AG04450 (cell line): ENCODE data around the gene HUS1. TPM values are rescaled to one million over a fixed set of nuclear protein-coding genes. Genes with fewer than 3 reads are reported as not detected.

Experiments used
- CTCF ChIA-PET: fragments of 300-600, 350-600 bp; formaldehyde crosslinking; extraction: SDS; loops from one replicate; lab custom pipeline; 2022; ENCODE audit warnings: antibody characterized with exemption, inconsistent platforms; lab: Charles Lee
- POLR2A ChIA-PET: fragments of 350-600 bp; formaldehyde crosslinking; extraction: SDS; loops from one replicate; lab custom pipeline; 2021; ENCODE audit warnings: antibody characterized with exemption, inconsistent platforms; lab: Yijun Ruan, JAX
- DNase-seq: peaks from one replicate; pipeline ENCODE4 v3.0.0-alpha.2; 2011; ENCODE audit warnings: low read depth, low spot score
- H3K27ac ChIP-seq: one replicate; pipeline ENCODE4 v1.5.1; 2012; ENCODE audit warnings: low read depth, low read length, control low read depth
- H3K27me3 ChIP-seq: one replicate; pipeline ENCODE4 v1.6.0; 2012; ENCODE audit warnings: low read length; ENCODE audit not compliant: control insufficient read depth, insufficient read depth
- H3K4me3 ChIP-seq: 2 replicates; pipeline ENCODE4 v1.5.1; 2011; ENCODE audit warnings: mild to moderate bottlenecking, low read depth, low read length, control low read depth
- H3K9me3 ChIP-seq: 2 replicates; pipeline ENCODE4 v1.5.1; 2012; ENCODE audit warnings: low read length; ENCODE audit not compliant: control insufficient read depth, insufficient read depth
- polyA plus RNA-seq: library from polyadenylated mRNA; depleted of rRNA; stranded (reverse); fragments of >200 nt; gene quantifications from 2 replicates; pipeline ENCODE4 v1.2.3, GENCODE V29; 2011
- TF ChIP-seq, protein P1 (sequence below): IDR thresholded peaks from 2 replicates; pipeline ENCODE4 v1.5.1; 2011; ENCODE audit warnings: low read depth, low read length, control low read depth, inconsistent platforms

The HUS1 gene
- polyA plus RNA-seq, 1 experiment, result 27.9 TPM

DNA sequence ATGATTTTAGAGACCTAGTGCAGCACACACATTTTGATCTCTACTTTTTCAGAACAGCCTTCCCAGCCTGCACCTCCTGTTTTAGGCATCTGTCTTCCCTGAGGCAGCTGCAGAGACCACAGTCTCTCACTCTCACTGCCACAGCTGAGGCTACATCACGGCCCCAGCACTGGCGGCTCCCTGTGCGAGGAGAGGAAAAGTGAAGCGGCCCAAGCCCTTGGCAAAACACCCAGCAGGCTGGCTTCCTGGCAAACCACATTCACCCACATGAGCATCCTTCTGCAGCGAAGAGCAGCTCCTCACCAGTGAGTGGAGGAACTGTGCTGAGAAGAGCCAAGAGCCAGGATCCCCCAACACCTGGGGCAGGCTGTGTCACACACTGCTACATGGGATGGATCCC is 14.0 kb downstream of the HUS1 start:
- POLR2A ChIA-PET, result interaction anchor here (0.6 kb wide), 1 partner anchor 13 kb away, joined by 3 read pairs; no protein-coding TSS in a partner anchor
- Histone ChIP-seq H3K27ac (no peak overlapping the region), H3K4me3 (no peak overlapping the region), H3K27me3 (no peaks in the 10 kb centered on the region), H3K9me3 (no peaks in the 10 kb centered on the region)
- DNase-seq, result no peak
- CTCF ChIA-PET, result interaction anchor here (0.8 to 5.8 kb wide), 2 partner anchors 19 to 20 kb away, joined by 3 to 76 read pairs; partner anchors contain the start of gene PKD1L1
- TF ChIP-seq, protein P1, sequence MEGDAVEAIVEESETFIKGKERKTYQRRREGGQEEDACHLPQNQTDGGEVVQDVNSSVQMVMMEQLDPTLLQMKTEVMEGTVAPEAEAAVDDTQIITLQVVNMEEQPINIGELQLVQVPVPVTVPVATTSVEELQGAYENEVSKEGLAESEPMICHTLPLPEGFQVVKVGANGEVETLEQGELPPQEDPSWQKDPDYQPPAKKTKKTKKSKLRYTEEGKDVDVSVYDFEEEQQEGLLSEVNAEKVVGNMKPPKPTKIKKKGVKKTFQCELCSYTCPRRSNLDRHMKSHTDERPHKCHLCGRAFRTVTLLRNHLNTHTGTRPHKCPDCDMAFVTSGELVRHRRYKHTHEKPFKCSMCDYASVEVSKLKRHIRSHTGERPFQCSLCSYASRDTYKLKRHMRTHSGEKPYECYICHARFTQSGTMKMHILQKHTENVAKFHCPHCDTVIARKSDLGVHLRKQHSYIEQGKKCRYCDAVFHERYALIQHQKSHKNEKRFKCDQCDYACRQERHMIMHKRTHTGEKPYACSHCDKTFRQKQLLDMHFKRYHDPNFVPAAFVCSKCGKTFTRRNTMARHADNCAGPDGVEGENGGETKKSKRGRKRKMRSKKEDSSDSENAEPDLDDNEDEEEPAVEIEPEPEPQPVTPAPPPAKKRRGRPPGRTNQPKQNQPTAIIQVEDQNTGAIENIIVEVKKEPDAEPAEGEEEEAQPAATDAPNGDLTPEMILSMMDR, result no peak

DNA sequence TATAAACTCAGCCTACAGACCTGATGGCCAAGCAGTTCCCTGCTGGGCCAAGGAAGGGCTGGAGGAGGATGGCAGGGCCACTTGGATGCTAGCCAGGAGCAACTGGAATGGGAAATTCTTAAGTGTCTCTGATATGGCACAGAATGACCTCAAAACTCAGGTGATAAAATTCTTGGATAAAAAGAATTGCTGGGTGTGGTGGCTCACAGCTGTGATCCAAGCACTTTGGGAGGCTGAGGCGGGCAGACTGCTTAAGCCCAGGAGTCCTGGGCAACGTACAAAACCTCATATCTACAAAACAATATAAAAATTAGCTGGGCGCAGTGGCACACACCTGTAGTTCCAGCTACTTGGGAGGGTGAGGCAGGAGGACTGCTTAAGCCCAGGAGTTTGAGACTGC is 17.2 kb downstream of the HUS1 start:
- no peak overlapping the region for H3K4me3 ChIP-seq
- no peaks in the 10 kb centered on the region for H3K27me3 ChIP-seq
- CTCF ChIA-PET, result interaction anchor here (0.7 to 2.9 kb wide), 4 partner anchors 10 to 279 kb away, joined by 3 to 25 read pairs (median 6); no protein-coding TSS in a partner anchor
- no peak overlapping the region for H3K27ac ChIP-seq
- TF ChIP-seq, protein P1, result no peak
- POLR2A ChIA-PET, result interaction anchor here (0.6 to 0.7 kb wide), 2 partner anchors 18 to 225 kb away, joined by 3 to 6 read pairs; no protein-coding TSS in a partner anchor
- no peaks in the 10 kb centered on the region for H3K9me3 ChIP-seq
- DNase-seq, result no peak

DNA sequence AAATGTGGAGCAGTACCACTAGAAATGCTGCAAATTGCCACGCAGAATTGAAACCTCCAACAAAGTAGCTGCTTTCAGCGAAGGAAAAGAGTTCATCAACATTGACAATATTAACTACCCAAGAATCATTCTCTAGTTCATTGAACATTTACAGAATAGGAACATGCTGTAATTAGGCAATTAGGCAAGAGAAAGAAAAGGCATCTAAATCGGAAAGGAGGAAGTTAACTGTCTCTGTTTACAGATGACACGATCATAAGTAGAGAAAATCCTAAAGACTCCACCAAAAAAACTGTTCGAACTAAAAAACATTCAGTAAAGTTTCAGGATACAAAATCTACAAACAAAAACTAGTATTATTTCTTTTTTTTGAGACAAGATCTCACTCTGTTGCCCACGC is 22.3 kb downstream of the HUS1 start:
- ChIA-PET POLR2A (no interaction called here), CTCF (interaction anchor here (1.1 to 1.9 kb wide), 3 partner anchors 12 to 197 kb away, joined by 3 to 10 read pairs (median 5); no protein-coding TSS in a partner anchor)
- Histone ChIP-seq H3K9me3 (no peaks in the 10 kb centered on the region), H3K27ac (no peak overlapping the region), H3K27me3 (no peaks in the 10 kb centered on the region), H3K4me3 (no peak overlapping the region)
- TF ChIP-seq, protein P1, result no peak
- DNase-seq, result no peak

DNA sequence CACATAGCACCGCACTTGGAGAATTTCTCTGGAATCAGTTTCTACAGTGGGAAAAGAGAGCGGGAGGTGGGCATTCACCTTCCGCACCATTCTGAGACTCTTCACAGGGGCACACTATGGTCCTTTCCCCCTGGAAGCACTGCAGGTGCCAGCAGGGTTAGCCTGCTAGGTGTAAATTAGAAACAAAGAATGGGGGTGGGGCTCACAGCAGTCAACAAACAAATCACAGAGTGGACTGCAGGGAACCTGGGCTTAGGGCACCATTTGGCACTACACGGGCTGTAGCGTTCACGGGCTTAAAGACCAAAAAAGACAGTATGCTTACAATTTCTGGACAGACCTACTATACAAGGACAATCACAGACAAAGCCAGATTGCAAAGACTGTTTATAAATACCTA is 23.2 kb downstream of the HUS1 start:
- no peaks in the 10 kb centered on the region for H3K9me3 ChIP-seq
- ChIA-PET POLR2A (no interaction called here), CTCF (interaction anchor here (1.2 kb wide), 2 partner anchors 11 to 13 kb away, joined by 6 to 7 read pairs; no protein-coding TSS in a partner anchor)
- no peak overlapping the region for H3K4me3 ChIP-seq
- DNase-seq, result no peak
- no peaks in the 10 kb centered on the region for H3K27me3 ChIP-seq
- TF ChIP-seq, protein P1, result no peak
- no peak overlapping the region for H3K27ac ChIP-seq

DNA sequence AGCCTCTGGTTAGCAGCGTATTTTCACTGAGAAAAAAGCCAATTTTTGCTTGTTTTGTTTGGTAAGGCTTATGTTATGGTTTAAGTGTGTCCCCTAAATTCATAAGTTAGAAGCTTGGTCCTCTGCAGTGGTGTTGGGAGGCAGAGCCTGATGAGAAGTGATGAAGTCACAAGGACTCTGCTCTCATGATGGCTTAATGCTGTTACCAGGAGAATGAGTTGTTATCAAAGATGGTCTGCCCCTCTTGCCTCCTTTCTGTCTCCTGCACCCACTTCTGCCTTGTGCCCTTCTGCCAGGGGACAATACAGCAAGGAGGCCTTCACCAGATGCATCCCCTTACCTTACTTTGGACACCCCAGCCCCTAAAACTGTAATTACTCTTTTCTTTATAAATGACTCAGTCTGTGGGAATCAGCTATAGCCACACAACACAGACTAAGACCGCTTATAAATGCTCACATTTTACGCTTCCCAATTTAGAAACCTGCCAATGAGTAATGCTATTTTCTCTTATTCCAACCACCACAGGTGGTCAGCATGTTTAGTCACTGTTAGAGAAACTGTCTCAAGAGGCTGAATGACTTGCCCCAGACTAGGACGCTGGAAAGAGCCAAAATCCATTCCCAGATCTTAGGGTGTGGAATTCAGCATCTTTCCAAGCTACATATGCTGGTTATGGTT is 25.0 kb downstream of the HUS1 start:
- DNase-seq, result no peak
- H3K27me3 ChIP-seq, result no peaks in the 10 kb centered on the region
- H3K27ac ChIP-seq, result no peak overlapping the region
- TF ChIP-seq, protein P1, result no peak
- POLR2A ChIA-PET, result no interaction called here
- no peak overlapping the region for H3K4me3 ChIP-seq
- CTCF ChIA-PET, result interaction anchor here (2.1 kb wide), 1 partner anchor 10 kb away, joined by 22 read pairs; no protein-coding TSS in a partner anchor
- H3K9me3 ChIP-seq, result no peaks in the 10 kb centered on the region
